Activated CD4-positive, alpha-beta T cell treated with anti-CD3 and anti-CD28 coated beads, Interleukin-2, Interleukin-6, amounts not matched to agents 100 ng/mL and 50 ng/mL, durations not matched to agents 16 hours and 8 hours (primary cell): ENCODE results near the gene TRPM7.
A peak's percentile ranks its signal among the peaks of the same experiment; 100 is the strongest.
"Not testable (repeated sequence)": the region's sequence is repeated elsewhere in the genome, so short reads cannot be mapped to it uniquely, and the experiment has no call there.

Experiments used
- DNase-seq: peaks from one replicate; pipeline ENCODE4 v3.0.0-alpha.2; 2020

The TRPM7 gene

DNA sequence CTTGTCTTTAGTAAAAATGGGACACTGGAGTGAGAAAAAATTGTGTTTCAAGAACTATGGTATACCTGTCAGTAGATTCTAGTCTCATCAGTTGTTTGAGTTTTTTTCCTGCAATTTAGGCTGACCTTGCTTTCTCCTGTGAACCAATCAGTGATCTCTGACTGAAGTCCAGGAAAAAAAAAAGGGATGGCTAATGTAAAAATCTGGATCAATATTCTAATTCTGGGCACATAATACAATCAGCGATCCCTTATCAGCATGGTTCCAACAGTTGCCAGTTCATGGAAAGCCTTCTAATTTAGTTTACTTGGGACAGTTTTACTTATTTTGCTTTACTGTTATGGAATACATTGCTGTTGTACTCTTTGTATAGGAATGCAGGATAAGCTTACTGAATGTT, 17.0 kb downstream of the TRPM7 start:
- no peak for DNase-seq

GRCh38 chr15:50665938-50666337, 20.7 kb downstream of the TRPM7 start:
- DNase-seq = no peak

GRCh38 chr15:50655555-50655954, 31.0 kb downstream of the TRPM7 start:
- DNase-seq = no peak

DNA sequence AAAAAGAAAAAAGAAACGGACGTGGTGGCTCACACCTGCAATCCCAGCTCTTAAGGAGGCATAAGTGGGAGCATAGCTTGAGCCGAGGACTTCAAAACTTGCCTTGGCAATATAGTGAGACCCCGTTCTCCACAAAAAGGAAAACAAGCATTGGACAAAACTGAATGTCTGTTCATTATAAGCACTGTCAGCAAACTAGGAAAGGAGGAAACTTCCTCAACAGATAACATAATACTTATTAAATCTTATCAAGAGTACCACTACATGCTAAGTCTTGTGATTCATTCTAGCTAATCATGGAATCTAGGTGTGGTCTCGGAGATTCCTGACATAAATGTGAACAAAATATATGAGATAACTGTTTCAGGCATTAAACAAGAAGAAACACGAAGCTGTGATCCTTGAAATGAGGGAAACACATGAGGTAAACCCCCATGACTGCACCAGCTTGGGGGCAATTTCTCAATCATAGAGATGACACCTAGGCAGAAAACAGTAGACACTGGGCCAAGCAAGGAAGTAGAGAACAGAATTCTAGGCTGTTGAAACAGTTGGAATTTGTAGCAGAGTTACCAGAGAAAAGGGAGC, 33.3 kb downstream of the TRPM7 start:
- no peak for DNase-seq

DNA sequence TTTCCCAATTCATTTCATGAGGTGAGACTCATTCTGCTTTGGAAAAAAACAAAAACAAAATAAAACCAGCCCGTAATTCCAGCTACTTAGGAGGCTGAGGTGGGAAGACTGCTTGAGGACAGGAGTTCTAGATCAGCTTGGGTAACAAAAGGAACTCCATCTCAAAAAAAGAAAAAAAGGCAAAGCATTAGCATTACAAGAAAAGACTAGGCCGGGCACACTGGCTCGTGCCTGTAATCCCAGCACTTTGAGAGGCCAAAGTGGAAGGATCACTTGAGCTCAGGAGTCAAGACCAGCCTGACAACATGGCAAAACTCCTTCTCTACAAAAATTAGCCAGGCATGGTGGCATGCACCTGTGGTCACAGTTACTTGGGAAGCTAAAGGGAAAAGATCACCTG, 33.9 kb downstream of the TRPM7 start:
- DNase-seq = no peak

DNA sequence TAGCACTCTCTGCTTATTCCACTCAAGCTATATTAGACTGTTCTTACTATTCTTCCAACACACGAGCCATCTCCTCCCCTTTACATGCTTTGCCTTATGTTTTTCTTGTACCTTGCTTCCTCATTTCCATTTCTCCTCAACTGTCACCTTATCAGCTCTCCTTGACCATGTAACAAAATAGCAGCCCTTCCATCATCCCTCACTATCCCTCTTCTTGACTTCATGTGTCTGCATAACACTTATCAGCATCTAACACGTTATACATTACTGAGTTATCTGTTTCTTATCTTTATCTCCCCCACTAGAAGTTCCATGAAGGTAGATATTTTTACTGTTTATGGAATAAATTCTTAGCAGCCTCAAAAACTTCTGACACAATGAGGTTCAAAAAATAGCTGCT, 45.3 kb downstream of the TRPM7 start:
- DNase-seq = no peak

DNA sequence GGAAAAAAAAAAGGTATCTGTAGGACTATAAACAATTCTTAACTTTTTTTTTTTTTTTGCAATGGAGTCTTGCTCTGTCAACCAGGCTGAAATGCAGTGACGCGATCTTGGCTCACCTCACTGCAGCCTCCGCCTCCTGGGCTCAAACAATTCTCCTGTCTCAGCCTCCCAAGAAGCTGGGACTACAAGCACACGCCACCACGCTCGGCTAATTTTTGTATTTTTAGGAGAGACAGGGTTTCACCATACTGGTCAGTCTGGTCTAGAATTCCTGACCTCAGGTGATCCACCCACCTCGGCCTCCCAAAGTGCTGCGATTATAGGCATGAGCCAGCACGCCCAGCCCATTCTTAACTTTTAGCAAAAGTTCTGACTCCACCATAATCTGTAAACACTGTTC, 50.5 kb downstream of the TRPM7 start:
- no peak for DNase-seq

- DNase-seq = no peak
These were observed 52.9 kb downstream of the TRPM7 start for GRCh38 chr15:50633653-50634052.

GRCh38 chr15:50628421-50628820, 58.2 kb downstream of the TRPM7 start:
- no peak for DNase-seq

- peak; percentile 17 for DNase-seq
These were observed 59.1 kb downstream of the TRPM7 start for GRCh38 chr15:50627351-50628055.

- no peak for DNase-seq
These were observed 61.9 kb downstream of the TRPM7 start for GRCh38 chr15:50624616-50625168.

DNA sequence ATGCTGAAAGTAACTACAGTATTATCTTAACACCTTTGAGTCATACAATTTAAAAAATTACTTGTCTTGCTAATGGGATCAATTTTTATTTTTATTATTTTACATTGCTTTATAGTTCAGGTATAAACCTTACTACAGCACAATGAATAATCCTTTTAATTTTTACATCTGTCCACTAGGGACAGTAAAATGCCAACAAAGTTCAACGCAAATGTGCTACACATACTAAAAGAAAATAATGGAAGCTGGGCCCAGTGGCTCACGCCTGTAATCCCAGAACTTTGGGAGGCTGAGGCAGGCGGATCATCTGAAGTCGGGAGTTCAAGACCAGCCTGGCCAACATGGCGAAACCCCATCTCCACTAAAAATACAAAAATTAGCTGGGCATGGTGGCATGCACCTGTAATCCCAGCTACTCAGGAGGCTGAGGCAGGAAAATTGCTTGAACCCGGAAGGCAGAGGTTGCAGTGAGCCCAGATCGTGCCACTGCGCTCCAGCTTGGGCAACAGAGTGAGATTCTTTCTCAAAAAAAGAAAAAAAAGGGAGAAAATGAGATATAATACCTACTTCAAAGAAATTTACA, 64.1 kb downstream of the TRPM7 start:
- DNase-seq = not testable (repeated sequence)

GRCh38 chr15:50616960-50617359, 69.6 kb downstream of the TRPM7 start:
- DNase-seq = not testable (repeated sequence)

DNA sequence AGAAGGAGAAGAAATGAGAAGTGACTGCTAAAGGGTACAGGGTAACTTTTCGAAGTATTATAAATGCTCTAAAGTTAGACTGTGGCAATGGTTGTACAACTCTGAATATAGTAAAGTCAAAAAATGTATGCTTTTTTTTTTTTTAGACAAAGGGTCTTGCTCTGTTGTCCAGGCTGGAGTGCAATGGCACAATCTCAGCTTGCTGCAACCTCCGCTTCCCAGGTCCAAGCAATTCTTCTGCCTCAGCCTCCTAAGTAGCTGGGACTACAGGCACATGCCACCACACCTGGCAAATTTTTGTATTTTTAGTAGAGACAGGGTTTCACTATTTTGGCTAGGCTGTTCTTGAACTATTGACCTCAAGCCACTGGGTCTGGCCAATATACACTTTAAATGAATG, 70.0 kb downstream of the TRPM7 start:
- not testable (repeated sequence) for DNase-seq

DNA sequence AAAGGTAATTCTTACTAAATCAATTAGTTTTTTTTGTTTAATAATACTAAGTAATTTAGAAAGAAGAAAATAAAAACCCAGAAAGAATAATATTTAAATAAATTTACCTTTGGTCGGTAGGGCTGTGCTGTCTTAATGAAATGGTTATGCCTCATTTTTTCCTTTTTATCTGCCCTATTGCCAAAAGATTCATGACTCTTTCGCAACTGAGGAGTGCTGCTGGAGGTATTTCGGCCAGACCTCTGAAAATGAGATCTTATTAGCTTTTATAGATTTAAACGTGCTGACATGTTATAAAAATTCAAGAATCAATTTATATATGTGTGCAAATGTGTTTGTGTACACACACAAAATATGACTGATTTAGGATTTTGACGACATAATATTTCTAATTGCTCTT, 73.0 kb downstream of the TRPM7 start:
- no peak for DNase-seq

DNA sequence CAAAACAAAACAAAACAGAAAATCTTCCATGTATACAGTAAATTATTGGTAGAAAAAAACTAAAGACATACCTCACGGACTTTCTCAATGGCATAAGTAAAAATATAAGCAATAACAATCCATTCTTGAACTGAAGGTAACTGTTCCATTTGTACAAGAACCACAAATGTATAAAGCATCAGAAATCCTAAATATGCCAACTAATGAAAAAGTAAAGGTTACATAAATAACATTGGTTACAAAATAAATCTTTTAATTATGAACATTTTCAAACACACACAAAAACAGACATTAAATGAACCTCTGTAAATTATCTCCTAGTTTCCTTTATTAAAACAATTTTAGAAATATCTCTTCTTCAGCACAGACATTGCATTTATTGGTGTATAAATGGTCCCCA, 79.5 kb downstream of the TRPM7 start:
- DNase-seq = no peak

- no peak for DNase-seq
These were observed 81.1 kb downstream of the TRPM7 start for GRCh38 chr15:50605462-50605861.

DNA sequence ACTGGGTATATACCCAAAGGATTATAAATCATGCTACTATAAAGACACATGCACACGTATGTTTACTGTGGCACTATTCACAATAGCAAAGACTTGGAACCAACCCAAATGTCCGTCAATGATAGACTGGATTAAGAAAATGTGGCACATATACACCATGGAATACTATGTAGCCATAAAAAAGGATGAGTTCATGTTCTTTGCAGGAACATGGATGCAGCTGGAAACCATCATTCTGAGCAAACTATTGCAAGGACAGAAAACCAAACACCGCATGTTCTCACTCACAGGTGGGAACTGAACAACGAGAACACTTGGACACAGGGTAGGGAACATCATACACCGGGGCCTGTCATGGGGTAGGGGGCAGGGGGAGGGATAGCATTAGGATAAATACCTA, 84.6 kb downstream of the TRPM7 start:
- not testable (repeated sequence) for DNase-seq

DNA sequence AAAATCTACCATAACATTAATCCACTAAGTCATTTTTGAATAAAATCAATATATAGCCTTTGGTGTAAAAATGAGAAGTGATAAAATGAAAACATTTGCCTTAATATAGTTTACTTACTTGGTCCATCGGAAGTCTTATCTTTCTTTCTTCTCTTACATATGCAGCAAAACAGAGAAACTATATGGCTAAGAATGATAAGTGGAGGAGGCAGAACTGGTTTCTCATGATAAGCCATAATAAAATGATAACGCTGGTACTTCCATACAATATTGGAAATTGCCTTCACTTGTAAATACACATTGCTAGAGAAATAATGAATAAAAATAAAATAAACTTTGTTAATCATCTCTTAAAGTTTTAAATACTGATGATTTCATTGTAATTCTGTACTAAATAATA, 92.3 kb downstream of the TRPM7 start:
- no peak for DNase-seq

GRCh38 chr15:50593761-50594160, 92.8 kb downstream of the TRPM7 start:
- DNase-seq = no peak

DNA sequence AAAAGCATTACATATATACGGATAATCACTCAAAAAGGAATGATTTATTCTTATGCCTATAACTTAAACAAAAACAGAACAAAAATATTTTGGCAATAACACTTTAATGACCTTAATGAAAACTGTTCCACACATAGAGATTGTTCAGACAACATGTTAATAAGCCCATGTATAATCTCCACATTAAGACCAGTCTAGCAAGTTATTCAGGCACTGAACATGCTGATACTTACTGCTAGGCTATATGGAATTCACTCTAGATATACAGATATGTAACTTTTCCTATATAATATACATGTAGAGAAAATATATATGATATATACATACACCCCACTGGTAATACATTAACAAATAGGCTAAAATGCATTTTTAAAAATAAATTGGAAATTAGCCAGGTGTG, 96.3 kb downstream of the TRPM7 start:
- no peak for DNase-seq

GRCh38 chr15:50577492-50577891, 109.1 kb downstream of the TRPM7 start:
- no peak for DNase-seq

DNA sequence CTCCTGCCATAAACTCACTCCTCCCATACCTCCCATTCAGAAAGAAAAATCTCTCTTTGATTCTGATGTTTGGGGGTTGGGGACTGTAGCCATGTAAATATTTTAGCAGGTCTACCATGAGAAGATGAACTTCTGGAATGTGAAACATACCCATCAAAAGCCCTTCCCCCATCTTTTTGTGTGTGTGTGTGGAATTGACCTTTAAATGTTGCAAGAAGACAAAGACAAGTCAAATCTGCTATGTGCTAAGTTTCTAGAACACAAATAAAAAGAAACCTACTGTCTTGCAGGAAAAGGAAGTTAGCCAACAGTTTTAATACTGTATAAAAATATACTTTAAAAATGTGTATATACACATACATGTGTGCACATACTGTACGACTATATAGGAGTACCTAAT, 110.4 kb downstream of the TRPM7 start:
- no peak for DNase-seq

DNA sequence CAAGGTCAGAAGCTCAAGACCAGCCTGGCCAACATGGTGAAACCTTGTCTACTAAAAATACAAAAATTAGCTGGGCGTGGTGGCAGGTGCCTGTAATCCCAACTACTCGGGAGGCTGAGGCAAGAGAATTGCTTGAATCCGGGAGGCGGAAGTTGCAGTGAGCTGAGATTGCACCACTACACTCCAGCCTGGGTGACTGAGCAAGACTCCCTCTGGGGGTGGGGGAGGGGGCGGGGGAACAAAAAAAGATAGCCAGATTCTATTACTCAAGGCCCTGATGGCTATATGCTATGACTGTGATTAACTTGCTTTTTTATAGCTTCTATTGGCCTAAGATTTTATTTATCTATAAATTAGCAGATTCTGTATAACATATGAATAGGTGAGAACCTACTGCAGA, 112.8 kb downstream of the TRPM7 start:
- not testable (repeated sequence) for DNase-seq
